GM21529 (cell line): Measurements from ENCODE around the gene LPCAT1.
"Not testable (repeated sequence)": the region's sequence is repeated elsewhere in the genome, so short reads cannot be mapped to it uniquely, and the experiment has no call there.

Source experiments
- ATAC-seq: cut with Tn5 transposase; IDR thresholded peaks from one replicate; pipeline ENCODE4 v1.9.1; 2021; ENCODE audit not compliant: unreplicated experiment

Gene LPCAT1

DNA sequence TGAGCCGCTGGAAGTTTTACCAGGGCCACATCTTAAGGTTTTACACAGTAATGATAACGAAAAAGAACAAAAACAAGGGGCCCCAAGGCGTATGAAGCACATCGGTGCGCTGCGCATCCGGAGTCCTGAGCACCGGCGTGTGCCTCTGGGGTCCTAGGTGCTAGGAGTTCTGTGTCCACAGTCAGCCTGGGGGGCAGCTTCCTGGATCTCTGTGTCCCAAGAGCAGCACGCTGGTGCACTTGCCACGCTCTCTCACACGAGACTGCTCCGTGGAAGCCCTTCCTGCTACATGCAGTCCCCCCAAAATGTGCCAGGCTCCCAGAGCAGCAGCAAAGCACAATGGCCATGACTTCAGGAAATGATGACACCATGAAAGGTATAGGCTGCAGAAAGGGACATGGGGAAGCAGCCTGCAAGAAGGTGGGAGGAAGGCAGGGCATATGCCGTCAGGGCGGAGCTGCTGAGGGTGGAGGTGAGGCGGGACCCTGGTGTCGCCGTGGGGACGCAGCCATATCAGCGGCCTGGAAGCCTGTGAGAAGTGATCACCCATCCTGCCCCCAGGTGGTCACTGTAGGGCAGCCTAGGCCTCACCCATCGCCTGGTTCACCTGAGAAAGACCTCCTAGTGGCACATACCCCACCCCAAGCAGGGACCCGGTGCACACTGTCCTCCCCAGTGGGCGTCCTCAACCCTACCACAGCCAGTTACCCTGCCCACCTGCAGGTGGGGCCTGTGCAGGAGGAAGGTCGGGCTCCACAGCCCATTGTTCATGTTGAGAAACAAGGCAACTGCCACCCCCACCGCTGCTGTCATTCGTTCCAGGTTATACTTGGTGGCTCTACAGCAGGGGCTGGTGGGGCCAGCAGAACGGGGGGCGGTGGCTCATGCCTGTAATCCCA, 54.9 kb downstream of the LPCAT1 start:
- no peak for ATAC-seq

DNA sequence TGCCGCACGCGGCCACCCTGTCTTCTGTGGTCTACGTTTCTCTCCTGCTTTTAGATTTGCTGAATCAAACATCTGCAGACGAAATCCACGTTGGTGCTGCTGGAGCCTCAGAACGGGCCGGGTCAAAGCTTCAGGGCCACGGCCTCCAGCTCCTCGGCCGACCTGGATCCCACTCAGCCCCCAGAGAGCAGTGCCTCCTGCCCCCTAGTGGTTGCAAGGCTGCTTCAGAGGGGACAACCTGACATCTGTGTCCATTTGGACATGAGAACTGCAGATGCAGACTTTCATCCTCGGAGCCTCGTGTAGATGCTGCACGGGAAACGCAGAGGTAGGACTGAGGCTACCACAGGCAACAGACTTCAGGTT, 55.5 kb downstream of the LPCAT1 start:
- no peak for ATAC-seq

DNA sequence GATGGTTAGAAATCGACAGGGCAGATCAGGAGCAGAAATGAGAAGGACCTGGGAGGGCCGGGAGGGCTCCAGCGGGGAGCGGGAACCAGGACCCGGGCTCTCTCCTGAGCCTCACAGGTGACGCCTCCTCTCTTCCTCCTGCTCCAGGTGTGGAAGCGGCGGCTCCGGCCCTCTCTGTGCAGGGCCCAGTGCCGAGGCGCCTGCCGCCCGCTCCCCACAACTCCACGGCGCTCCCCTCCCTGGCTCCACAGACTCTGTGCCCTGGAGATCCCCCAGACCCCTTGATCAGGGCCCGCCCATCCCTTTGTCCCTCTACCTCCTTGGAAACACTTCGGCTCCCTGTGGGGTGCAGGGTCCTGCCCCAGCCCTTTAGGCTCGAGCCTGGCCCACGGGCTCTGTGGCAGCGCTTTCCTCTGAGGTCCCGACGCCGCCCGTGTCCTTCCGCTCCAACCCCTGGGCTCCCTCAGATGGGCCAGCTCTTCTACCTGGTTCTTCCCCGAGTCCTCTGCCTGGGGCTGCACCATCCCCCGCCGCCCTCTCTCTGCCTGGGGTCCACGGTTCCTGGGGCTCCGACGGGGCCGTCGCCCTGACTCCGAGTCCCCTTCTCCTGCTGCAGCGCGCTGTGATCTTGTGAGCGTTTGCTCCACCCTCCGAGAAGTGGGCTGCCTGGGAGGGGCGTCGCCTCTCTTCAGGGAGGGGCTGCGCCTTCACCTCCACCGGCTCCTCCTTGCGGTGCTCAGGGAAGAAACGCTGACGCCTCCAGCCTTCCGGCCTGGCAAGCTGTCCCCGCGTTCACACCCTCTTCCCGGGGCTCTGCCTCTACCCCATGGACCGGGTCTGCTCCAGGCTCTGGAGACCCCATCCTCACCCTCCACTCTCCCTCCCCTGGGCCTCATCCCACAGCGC, 56.2 kb downstream of the LPCAT1 start:
- no peak for ATAC-seq

DNA sequence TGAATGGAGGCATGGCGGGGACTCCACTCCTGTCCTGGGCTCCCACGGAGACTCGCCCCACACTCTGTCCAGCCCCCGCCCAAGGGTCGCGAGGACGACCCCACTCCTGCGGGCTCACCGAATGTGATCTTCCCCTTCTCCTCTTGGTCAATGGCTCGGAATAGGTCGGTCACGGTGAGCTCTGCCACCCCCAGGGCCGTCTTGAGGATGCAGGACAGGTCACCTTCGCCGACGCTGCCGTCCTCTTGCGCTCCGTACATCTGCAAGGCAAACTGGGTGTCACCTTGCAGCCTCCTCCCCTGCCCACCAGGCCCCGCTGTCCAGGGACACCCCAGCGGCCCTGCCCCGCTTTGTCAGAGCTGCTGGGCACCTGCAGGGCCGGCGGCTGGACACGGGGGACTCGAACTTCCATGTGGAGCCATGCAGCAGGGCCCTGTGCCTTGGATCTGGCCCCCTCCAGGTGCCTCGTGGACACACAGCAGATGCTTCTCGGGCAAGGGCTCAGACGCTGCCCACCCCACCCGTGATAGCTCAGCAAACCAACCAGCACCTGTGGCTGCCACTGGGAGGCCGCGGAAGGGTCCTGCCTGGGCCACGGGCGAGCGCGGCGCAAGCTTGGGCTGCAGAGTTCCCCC, 57.0 kb downstream of the LPCAT1 start:
- no peak for ATAC-seq

DNA sequence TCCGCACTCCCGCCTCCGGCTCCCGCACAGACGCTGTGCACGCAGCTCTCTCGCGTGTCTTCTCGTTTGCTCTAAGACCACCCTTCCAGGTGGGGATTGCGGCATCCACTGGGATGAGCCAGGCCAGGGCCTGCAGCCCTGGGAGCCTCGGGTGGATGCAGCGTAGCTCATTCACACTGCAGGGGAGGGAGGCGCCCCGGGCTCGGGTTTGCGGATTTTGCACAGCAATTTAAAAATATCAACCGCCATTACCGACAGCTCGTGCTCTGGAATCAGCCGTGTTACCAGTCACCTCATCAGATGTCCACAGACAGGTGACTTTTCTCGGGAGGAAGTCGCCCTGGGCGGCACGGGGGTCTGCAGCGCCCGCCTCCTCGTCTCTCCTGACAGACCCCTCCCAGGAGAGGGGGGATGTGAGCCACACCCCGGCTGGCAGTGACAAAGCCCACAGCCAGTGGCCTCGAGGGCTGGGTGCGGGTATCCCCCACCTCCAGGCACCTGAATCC, 57.7 kb downstream of the LPCAT1 start:
- no peak for ATAC-seq

DNA sequence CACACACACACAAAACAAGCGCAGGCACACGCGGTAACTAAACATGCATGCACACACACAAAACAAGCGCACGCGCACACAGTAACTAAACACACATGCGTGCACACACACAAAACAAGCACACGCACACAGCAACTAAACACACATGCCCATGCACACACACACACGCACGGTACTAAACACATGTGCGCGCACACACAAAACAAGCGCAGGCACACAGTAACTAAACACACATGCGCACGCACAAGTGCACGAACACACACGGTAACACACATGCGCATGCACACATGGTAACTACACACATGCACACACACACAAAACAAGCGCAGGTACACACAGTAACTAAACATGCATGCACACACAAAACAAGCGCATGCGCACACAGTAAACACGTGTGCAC, 58.6 kb downstream of the LPCAT1 start:
- ATAC-seq: no peak

DNA sequence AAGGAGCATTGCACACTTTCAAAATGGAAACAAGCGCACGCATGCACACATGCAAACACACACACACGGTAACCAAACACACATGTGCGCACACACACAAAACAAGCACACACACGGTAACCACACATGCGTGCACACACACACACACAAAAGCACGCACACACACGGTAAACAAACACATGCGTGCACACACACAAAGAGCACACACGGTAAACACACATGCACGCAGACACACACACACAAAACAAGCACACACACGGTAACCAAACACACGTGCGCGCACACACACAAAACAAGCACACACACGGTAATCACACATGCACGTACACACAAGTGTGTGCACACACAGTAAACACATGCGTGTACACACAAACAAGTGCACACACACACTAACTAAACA, 59.2 kb downstream of the LPCAT1 start:
- ATAC-seq: no peak

DNA sequence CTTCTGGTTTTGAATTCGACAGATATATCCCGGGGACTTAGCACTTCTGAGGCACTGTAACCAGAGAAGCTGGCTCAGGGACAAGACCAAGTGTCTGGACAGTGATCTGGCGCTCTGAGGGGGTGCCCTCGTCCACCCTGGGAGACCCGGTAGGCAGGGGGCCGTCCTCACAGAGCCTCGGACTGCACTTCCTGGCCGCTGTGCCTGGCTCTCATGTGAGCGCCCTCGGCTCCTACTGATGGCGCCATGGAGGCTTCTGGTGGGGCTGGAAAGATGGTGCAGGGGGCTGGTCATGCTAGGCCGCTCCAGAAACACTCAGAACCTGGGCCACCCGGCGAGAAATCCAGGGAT, 59.7 kb downstream of the LPCAT1 start:
- no peak for ATAC-seq

DNA sequence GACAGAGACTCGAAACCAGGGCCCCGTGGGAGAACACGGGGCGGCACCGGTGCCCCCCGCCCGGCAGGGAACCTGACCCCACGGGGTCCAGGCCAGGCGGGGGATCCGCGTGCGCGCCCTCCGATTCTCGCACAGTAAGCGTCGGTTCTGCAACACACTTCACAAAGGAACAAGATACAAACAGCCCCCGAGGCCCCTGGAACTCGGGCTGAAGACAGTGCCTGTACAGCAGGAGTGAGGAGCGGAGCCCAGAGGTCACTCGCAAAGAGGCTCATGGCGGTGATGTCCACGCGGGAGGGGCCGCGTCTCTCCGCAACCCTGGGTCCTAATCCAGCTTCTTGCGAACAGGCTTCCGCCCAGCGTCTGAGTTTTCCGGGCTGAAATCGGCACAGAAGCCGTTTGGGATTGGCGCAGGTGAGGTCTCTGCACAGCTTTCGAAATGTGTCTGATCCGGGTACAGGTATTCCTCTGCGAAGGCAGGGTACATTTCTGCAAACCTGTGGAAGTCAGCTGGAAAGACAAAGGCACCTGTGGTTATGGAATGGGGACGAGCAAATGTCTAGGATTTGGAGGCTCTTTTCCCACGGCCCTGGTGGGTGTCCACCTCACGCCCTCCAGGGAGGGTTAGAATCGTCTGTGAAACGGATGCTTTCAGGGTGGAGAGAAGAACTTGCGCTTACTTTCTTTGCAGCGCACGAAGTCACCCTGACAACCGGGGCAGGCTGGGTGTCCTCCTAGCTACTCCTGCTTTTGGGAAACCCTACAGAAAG, 60.2 kb downstream of the LPCAT1 start:
- no peak for ATAC-seq

DNA sequence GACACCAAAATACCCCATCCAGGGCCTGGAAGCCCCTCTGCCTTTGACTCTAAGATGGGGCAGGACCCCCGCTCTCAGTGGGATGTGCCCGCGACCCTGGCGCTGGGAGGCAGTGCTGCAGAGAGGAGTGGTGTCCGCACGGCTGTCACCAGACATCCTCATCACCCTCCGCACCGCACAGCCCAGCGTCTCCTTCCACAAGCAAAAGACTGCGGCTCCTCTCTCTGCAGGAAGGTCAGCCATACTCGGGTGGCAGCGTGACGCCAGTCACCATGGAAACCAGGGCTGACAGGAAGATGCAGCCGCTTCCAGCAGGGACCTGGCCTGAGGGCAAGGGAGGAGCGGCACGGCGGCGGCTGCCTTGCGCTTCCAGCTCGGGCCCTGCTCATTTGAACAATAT, 61.4 kb downstream of the LPCAT1 start:
- ATAC-seq: no peak

DNA sequence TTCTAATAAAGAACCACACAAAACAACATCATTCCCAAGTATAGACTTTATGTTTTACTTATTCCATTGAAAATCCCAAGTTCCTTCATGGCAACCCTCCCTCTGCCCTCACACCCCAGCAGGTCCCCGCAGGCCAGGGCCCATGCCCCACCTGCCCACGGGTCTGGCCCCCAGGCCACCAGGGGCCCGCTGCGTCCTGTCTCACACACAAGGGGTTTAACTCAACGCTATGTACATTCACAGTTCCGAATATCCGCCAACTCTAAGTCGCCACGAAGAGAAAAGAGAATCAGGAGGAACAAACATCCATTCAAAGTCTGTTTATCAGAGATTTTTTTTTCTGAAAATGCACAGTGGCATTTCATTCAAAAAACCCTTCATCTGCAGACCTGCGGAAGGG, 62.4 kb downstream of the LPCAT1 start:
- ATAC-seq: no peak

DNA sequence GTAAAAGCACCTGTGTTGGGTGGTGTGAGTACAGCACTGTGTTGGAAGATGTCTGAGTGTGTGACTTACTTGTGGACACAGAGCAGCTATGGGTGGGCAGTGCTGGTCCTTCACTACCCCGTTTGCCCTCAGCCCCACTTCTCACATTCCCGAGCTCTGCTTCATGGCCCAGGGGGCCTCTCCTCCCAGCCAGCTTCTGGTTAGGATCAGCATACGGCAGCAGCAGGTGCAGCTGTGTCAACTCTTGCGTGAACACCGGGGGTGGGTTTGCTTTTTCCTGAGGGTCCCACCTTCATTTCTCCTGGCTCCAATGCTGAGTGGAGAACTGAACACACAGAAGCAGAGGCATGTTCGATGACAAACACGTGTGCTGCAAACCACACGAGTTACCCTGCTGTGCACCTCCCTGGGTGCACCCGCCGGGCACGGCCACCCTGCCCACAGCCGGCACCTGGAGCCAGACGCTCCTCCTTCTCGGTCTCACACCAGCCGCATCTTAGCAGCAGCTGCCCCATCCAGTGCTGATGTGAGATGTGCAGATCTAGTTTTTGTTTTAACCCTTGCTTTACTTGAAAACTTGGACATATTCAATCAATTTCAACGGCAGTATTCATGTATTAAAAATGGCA, 63.6 kb downstream of the LPCAT1 start:
- ATAC-seq: no peak

DNA sequence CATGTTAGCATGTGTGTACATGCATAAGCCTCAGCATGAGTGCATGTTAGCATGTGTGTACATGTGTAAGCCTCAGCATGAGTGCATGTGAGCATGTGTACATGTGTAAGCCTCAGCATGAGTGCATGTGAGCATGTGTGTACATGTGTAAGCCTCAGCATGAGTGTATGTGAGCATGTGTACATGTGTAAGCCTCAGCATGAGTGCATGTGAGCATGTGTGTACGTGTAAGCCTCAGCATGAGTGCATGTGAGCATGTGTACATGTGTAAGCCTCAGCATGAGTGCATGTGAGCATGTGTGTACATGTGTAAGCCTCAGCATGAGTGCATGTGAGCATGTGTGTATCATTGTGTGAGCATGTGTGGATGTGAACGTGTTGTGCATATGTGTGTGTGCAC, 64.3 kb downstream of the LPCAT1 start:
- ATAC-seq: not testable (repeated sequence)

DNA sequence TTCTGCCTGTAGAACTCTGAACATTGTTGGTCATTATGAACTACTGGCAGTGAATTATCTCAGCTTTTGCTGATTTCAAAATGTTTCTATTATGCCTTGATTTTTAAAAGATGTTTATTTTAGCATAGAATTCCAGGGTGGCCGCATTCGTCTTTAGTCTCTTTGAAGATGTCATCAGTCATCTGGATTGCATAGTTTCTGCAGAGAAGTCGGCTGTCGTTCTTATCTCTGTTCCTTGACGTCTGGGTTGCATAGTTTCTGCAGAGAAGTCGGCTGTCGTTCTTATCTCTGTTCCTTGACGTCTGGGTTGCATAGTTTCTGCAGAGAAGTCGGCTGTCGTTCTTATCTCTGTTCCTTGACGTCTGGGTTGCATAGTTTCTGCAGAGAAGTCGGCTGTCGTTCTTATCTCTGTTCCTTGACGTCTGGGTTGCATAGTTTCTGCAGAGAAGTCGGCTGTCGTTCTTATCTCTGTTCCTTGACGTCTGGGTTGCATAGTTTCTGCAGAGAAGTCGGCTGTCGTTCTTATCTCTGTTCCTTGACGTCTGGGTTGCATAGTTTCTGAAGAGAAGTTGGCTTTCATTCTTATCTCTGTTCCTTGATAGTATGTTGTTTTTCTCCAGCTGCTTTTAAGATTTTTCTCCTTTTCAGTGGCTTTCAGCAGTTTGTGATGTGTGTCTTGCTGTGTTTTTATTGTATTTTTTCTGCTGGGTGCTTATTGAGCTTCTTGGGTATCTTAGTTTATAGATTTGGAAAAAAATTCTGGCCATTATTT, 67.5 kb downstream of the LPCAT1 start:
- ATAC-seq: not testable (repeated sequence)

DNA sequence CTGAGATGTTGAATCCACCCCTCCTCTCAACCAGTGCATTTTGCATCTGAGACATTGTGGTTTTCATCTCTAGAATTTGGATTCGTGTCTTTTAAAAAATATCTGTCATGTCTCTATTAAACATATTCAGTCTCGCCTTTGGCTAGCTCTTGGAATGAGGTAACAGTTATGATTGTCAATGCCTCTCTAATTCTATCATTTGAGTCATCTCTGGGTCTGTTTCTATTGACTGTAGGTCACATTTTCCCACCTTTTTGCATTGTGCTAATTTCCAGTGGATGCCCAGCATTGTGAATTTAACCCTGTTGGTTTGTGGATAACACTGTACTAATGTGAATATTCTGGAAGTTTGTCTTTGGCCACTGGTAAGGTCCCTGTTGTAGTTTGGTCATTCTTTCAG, 70.1 kb downstream of the LPCAT1 start:
- ATAC-seq: no peak

DNA sequence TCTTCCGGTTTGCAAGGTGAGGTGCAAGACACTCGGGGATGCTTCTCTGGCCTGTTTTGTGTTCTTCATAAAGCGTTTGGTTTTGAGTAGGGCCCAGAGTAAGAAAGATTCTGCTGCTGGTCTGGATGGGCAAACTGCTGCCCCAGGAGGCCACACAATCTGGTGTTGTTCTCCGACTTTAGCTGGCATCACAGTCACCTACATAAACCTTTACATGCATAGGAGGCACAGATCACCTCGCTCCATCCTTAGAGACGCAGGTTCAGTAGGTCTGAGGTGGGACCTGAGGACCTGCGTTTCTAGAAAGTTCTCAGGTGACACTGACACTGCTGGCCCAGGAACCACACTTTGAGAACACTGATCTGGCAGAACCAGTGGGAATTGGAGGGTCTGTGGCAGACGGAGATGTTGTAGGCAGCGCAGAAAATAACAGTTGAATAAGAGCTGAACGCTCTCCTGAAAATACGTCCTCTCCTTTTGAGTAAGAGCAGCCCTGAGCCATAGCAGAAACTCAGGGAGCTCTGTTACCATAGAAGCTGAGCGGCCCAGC, 74.6 kb downstream of the LPCAT1 start:
- no peak for ATAC-seq

DNA sequence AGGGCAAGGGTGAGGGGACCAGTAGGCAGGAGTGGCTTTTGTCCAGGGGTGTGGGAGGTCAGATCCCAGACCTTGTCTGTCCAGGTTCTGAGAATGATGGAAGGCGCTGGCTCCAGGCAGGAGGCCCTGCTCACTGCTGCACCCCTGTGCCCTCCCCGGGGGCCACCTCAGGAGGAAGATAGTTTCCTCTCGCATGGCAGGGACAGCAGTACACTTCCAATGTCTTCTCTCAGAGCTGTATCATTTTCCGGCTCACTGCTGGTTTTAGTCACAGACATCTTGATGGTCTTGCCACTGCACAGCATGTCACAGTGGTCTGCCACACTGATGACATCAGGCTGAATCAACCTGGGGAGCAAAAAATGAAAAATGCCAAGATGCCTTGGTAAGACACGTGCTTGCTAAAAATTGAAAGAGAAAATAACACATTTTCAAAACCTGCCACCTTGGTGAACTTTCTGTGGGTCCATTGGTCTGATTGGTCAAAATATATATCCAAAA, 75.2 kb downstream of the LPCAT1 start:
- no peak for ATAC-seq

DNA sequence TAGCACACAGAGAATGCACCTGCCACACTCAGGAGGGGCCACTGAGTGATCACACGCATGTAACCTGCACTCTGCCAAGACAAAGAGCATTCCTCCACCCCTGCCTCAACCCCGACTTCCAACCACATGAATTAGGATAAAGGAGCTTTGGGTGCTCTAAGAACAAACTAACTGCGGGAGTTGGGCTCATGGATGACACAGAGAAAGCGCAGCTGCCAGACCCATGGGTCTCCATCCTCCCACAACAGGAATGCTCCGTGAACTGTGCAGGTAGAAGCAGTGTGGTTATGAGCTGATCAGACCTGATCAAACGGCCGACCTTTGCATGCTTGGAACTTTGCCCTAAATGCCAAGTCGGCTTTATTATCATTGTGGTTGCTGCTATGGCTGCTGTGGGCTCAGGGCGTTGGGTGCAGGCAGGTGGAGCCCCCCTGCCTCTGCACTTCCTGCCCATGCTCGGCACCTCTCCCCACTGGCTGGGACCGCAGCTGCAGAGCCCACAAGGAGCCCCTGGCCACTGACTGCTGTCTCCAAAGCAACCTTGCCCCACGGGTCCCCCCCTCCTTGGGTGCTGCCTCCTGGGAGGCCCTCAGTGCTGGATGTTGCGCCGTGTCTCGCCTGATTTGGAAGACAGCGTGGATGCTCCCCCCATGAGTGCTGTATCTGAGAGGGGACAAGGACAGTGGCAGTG, 75.9 kb downstream of the LPCAT1 start:
- no peak for ATAC-seq
